Psoas muscle (tissue), 8 donors: ENCODE results near the gene ADCY7. TPM values are rescaled to one million over a fixed set of nuclear protein-coding genes. Genes with fewer than 3 reads are reported as not detected.

ENCODE experiments used
- ATAC-seq, 4 donors: fragments of 200-7000 bp; cut with Tn5 transposase; one replicate each; pipeline ENCODE4 v1.9.1; 2020; ENCODE audit warnings: moderate library complexity in 3 of 4, mild to moderate bottlenecking in 2 of 4
- DNase-seq, 2 donors: peaks; one replicate each; pipeline ENCODE4 v3.0.0-alpha.2; 2020
- H3K27ac ChIP-seq: fragments of 200-600 bp; one replicate; pipeline ENCODE4 v1.8.0; 2022
- H3K27me3 ChIP-seq, 3 donors: fragments of 200-600 bp in 1 of 3; one replicate each; pipeline versions ENCODE4 v1.6.1 to v1.8.0; 2013 to 2022; ENCODE audit warnings: low read length in 2 of 3, mild to moderate bottlenecking in 2 of 3, moderate library complexity in 1 of 3; ENCODE audit not compliant: insufficient read depth in 3 of 3
- H3K36me3 ChIP-seq, 2 donors: fragments of 200-600 bp in 1 of 2; one replicate each; pipeline versions ENCODE4 v1.6.1 to v1.8.0; 2013 to 2022; ENCODE audit warnings: low read depth in 1 of 2, mild to moderate bottlenecking in 1 of 2, moderate library complexity in 1 of 2; ENCODE audit not compliant: insufficient read depth in 1 of 2
- H3K4me1 ChIP-seq: fragments of 200-600 bp; one replicate; pipeline ENCODE4 v1.8.0; 2022
- H3K4me3 ChIP-seq: fragments of 200-600 bp; one replicate; pipeline ENCODE4 v1.8.0; 2022; ENCODE audit warnings: mild to moderate bottlenecking
- H3K9me3 ChIP-seq: fragments of 200-600 bp; one replicate; pipeline ENCODE4 v1.8.0; 2022
- CTCF ChIP-seq: fragments of 200-600 bp; IDR thresholded peaks from one replicate; pipeline ENCODE4 v1.8.0; 2022; ENCODE audit warnings: antibody characterized with exemption
- WGBS, 3 donors: extraction: QIAGEN DNeasy Blood & Tissue Kit; methylation state at CpG; one replicate each; pipeline versions ENCODE4 v1.1.6 to v1.1.7; 2013; 5-methylcytosine and 5-hydroxymethylcytosine counted together
- intact Hi-C, 2 donors: fragments of 100-400 bp; cut with DNase I; formaldehyde crosslinking; loops; one replicate each; pipeline versions ENCODE4 v1.11.0 to v1.14.2; 2022
- polyA plus RNA-seq, 3 donors: library from polyadenylated mRNA; stranded (reverse); fragments of 200-250 nt; gene quantifications; one replicate each; pipeline ENCODE4 v1.2.3, GENCODE V29; 2013
- total RNA-seq, 4 donors: library from RNA; stranded (reverse); fragmentation: NEBNext Ultra II Directional in 2 of 4; extraction: Animal tissue kit (Norgen Biotek cat#: 25700) in 2 of 4; gene quantifications; one replicate each; pipeline versions ENCODE4 v1.2.1 to v1.2.4, GENCODE V29; 2021 to 2023
- donor health status: healthy with polysubstance abuse.
- donor health status: DM: no; HTN: no; CAD: no; lungs with moderate emphysema.
- donor health status: Bipolar disorder and iron deficiency.
- donor health status: healthy.
- donor health status: DM: yes; HTN: yes; CAD: no.
- donor health status: DM: no; HTN: no; CAD: no.
- donor health status: DM: no; HTN: no; CAD: no.
- donor health status: DM: yes; HTN: yes; CAD: no.

ADCY7 gene
- total and polyA plus RNA-seq, 7 donors = 0.34 to 5.5 (median 3.1) TPM

GRCh38 chr16:50311891-50312501 is 45.6 kb downstream of the ADCY7 start:
- intact Hi-C loops = no loop called here
- WGBS, 3 donors = 82 to 86% (median 83%) methylated on average over 22 of the region's 22 CpGs
- no peaks in the 10 kb centered on the region for H3K9me3 ChIP-seq

GRCh38 chr16:50313596-50314478 is 47.5 kb downstream of the ADCY7 start:
- H3K4me3 ChIP-seq = no peak overlapping the region
- TF ChIP-seq CTCF = no peak
- H3K36me3 ChIP-seq = peaks cover 3 to 56% of the 10 kb centered on the region in 2 donors
- H3K27me3 ChIP-seq = no peaks in the 10 kb centered on the region
- 81 to 85% (median 82%) methylated on average over 31 of the region's 31 CpGs for WGBS, 3 donors
- intact Hi-C loops = no loop called here
- DNase-seq (peak; percentile 79 to 80), ATAC-seq (peak; percentile 57 to 70 (median 62))
- no peaks in the 10 kb centered on the region for H3K9me3 ChIP-seq
- no peak overlapping the region for H3K27ac ChIP-seq
- no peaks in the 10 kb centered on the region for H3K4me1 ChIP-seq

More at GRCh38 chr16:50311891-50312501, 45.6 kb downstream of the ADCY7 start:
- Histone ChIP-seq H3K4me3 (no peak overlapping the region), H3K36me3 (peaks cover 0 to 38% of the 10 kb centered on the region in 2 donors), H3K27me3 (no peaks in the 10 kb centered on the region), H3K4me1 (no peaks in the 10 kb centered on the region), H3K27ac (no peak overlapping the region)
- ATAC-seq = peak in 1 of 4 donors; percentile 13
- TF ChIP-seq CTCF = no peak
- peak in 1 of 2 donors; percentile 23 for DNase-seq

GRCh38 chr16:50314665-50315064 is 48.3 kb downstream of the ADCY7 start:
- Histone ChIP-seq H3K4me3 (no peak overlapping the region), H3K9me3 (no peaks in the 10 kb centered on the region), H3K4me1 (no peaks in the 10 kb centered on the region), H3K27me3 (no peaks in the 10 kb centered on the region), H3K36me3 (peaks cover 5 to 64% of the 10 kb centered on the region in 2 donors), H3K27ac (no peak overlapping the region)
- no peak for ATAC-seq
- 79 to 85% (median 82%) methylated on average over 8 of the region's 8 CpGs for WGBS, 3 donors
- DNase-seq = no peak
- no peak for TF ChIP-seq CTCF
- intact Hi-C loops = no loop called here

GRCh38 chr16:50315346-50315997 is 49.1 kb downstream of the ADCY7 start:
- no peaks in the 10 kb centered on the region for H3K4me1 ChIP-seq
- intact Hi-C loops = no loop called here
- no peak for TF ChIP-seq CTCF
- no peak overlapping the region for H3K4me3 ChIP-seq
- ATAC-seq (no peak), DNase-seq (peak in 1 of 2 donors; percentile 25)
- H3K36me3 ChIP-seq = peaks cover 13 to 73% of the 10 kb centered on the region in 2 donors
- no peak overlapping the region for H3K27ac ChIP-seq
- no peaks in the 10 kb centered on the region for H3K27me3 ChIP-seq
- 57 to 72% (median 66%) methylated on average over 15 of the region's 15 CpGs for whole genome bisulfite sequencing, 3 donors
- no peaks in the 10 kb centered on the region for H3K9me3 ChIP-seq
